Activated T-cell treated with anti-CD3 and anti-CD28 coated beads for 4 hours (primary cell): ENCODE measurements around the gene SCAMP4.

Experiments
- DNase-seq: peaks from one replicate; pipeline ENCODE4 v3.0.0-alpha.2; 2020

The SCAMP4 gene

GRCh38 chr19:1942078-1942933, 37.1 kb downstream of the SCAMP4 start:
- peak; percentile 54 for DNase-seq

GRCh38 chr19:1942934-1943555, 37.8 kb downstream of the SCAMP4 start:
- DNase-seq: no peak

- no peak for DNase-seq
These were observed 38.5 kb downstream of the SCAMP4 start for GRCh38 chr19:1943661-1944087.

- DNase-seq: no peak
These were observed 39.1 kb downstream of the SCAMP4 start for GRCh38 chr19:1944088-1944915.

GRCh38 chr19:1944916-1945561, 39.8 kb downstream of the SCAMP4 start:
- no peak for DNase-seq

DNA sequence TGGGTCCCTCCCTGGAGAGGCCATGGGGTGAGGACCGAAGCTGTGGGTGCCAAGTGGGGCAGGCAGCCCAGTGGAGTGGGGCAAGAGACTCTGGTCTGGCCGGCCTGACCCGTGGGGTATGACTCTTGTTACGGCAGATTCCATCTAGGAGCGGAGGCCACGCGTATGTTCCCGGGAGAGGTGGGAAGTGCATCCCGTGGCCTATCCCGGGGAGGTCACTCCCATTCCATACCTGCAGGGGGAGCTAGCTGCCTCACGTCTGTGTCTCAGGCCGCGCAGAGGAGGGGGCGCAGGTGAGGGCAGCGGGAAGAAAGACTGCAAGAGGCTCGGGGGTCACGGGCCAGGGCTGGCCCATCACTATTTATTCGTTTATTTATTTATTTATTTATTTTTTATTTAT, 40.7 kb downstream of the SCAMP4 start:
- no peak for DNase-seq

DNA sequence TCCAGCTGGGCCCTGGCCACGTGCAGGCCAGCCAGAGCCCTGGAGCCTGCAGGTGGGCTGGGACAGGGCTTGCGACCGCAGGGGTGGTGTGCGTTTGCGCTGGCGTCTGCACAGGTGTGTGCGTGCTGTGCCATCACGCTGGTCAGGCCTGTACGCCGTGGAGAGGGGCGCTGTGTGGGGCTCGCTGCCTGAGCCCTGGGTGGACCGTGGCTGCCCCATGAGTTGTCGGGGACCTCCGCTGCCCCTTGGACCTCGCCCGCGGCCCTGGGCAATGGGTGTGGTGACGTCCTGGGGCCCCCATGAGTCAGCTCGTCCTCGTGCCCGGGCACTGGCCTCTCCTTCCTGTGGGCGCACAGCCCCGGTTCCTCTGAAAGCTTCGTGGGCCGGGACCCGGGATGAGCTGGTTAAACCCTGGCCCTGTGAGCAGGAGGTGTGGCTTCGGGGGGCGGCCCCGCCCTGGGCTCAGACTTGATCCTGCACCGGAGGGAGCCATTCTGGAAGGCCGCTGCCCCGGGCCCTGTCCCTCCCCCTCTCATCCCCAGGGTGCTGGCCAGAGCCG, 42.5 kb downstream of the SCAMP4 start:
- DNase-seq: no peak

- no peak for DNase-seq
These were observed 44.3 kb downstream of the SCAMP4 start for GRCh38 chr19:1949304-1950101.

GRCh38 chr19:1950640-1951039, 45.4 kb downstream of the SCAMP4 start:
- DNase-seq: no peak

GRCh38 chr19:1952635-1953034, 47.4 kb downstream of the SCAMP4 start:
- no peak for DNase-seq

DNA sequence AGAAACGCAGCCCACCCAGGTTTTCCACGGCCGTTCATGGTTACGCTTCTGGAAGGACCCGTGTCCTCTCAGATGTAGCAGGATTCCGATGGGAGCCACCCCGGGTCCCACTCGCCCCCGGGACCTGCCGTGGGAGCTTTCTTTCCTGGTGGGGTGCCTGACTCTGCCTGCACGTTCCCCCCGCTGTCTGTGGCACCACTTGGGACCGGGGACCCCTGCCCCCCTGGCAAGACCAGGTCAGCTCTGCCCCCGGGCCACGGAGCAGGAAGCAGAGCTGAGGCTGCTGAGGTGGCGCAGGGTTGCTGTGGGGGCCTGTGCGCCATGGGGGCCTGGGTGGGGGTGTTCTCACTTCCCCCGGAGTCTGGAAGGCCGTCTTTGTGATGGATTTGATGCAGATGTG, 47.8 kb downstream of the SCAMP4 start:
- no peak for DNase-seq

DNA sequence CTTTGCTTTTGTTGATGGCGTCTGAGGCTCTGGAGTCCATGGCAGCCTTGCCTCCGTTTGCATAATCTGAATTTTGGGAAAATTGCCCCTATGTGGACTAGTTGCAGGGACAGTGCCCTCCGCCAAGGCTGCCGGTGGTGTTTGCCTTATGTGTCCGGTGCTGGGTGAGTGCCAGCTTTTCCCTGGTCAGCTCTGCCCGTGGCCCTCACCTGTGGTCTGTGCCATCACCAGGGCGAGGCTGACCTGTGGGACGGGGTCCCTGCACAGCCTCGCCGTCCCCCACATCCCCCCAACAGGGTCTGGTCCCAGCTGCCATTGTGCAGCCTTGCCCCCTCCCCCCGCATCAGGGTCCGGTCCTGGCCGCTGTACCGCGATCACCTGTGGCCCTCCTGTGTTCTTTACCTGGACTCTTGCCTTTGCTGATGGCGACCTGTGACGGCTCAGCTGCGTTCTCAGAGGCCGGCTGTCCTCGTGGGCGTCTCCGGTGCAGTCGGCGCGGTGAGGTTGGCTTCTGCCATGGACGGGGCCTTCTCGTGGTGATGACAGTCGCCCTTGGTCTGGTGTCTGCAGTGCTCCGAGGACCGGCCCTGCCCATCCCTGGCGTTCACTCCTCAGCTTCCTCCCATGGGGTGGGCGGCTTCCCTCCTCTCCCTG, 48.4 kb downstream of the SCAMP4 start:
- DNase-seq: no peak

- DNase-seq: no peak
These were observed 49.3 kb downstream of the SCAMP4 start for GRCh38 chr19:1954532-1954933.

DNA sequence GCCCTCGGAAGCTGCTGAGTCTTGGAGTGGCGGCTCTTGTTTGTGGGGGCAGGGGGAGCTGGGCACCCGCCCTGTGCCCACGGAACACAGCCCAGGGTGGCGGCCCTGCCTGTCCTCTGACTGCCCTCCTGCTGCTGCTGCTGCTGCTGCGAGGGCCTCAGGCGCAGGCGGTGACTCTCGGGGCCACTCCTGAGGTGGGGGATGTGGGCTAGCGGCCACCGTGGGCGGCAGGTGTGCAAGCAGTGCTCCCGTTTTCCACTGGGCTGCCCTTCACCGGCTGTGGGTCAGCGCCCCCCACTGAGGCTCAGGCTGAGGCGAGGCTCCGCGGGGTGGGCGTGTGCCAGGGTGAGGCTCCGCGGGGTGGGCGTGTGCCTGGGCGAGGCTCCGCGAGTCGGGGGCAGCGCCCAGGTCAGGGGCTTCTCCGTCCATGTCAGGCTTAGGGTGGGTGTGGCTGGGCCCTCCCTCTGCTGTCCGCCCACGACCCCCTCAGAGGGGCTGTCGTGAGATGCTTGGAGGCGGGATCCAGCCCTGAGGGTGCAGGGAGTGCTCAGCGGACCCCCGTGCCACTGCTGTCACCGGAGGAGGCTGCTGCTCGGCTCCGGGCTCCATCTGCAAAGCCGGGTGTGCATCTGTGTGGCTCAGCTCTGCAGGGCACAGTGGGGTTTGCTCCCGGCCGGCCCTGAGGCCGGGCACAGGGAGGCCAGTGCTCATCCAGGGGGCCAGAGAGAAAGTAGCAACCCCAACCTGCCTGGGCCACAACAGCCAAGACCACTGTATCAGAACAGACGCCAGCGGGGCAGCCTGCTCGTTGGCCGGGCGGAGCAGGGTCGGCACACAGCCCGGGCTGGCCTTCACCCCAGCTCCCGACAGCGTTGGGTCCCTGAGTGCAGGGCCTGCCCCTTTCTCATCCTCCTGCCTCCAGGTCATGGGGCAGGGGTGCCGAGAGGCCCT, 50.2 kb downstream of the SCAMP4 start:
- no peak for DNase-seq

DNA sequence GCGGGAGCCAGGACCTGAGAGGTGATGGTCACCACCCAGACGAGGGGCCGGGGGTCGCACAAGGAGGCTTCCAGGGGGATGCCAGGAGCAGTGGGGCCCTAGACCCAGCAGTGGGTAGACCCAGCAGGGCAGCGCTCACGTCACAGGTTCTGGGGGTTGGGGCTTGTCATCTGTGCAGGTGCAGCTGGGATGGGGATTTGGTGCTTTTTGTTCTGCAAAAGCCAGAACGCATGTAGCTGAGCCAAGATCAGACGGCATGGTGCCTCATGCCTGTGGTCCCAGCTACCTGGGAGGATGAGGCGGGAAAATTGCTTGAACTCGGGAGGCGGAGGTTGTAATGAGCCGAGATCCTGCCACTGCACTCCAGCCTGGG, 50.9 kb downstream of the SCAMP4 start:
- DNase-seq: no peak

DNA sequence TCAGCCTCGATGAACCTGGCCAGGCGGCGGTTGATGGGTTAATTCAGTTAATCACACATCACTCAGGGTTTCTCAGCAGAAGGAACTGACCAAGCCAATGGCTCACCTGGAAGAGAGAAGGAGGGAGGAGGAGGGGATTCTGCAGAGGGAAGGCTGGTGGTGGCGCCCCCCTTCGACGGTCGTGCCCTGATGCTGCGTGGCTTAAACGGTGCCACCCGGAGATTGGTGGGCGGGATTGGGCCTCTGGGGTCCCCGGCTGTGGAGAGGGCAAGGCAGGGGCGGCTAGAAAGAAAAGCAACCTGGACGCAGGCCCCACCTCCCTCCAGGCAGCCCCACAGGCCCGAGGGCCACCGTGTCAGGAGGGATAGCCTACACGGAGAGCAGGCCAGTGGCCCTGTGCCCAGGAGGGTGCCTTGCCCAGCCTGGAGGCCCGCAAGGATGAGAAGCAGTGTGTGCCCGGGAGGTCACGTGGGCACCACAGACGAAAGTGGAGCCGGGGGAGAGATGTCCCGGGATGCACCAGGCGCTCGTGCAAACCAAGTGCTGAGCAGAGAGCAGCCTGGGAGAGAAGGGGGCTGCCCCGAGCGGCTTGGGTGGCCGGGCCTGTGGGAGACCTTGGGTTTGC, 51.8 kb downstream of the SCAMP4 start:
- no peak for DNase-seq

GRCh38 chr19:1957562-1958248, 52.5 kb downstream of the SCAMP4 start:
- DNase-seq: no peak

GRCh38 chr19:1959928-1960589, 54.9 kb downstream of the SCAMP4 start:
- DNase-seq: no peak
